K562 (cell line): ENCODE data around the gene RPL29. TPM values are rescaled to one million over a fixed set of nuclear protein-coding genes. Genes with fewer than 3 reads are reported as not detected.

Source experiments
- ATAC-seq: fragments of 200-7000 bp; cut with Tn5 transposase; 3 replicates; pipeline ENCODE4 v1.9.1; 2020; ENCODE audit warnings: moderate library complexity
- BruUV-seq: library from RNA; stranded (reverse); fragments of 400-500 nt; replicated peaks from 2 replicates; lab custom pipeline; 2021; lab: Mats Ljungman, UMichigan
- CTCF ChIA-PET: fragments of 300-600 bp; formaldehyde crosslinking; extraction: SDS; loops from one replicate; lab custom pipeline; 2021; ENCODE audit warnings: low intra/inter-chr PET ratio; lab: Yijun Ruan, JAX
- POLR2A ChIA-PET: fragments of 300-600, 350-650 bp; sonication (Branson Sonifier 250); formaldehyde crosslinking; extraction: SDS; loops from one replicate; lab custom pipeline; 2021; ENCODE audit warnings: antibody characterized with exemption, inconsistent platforms; lab: Yijun Ruan, JAX
- DNase-seq, 4 experiments: peaks; one replicate each; pipeline versions ENCODE4 v3.0.0 to v3.0.0-alpha.2; 2011 to 2018; ENCODE audit warnings: low spot score in 3 of 4, mixed read lengths in 3 of 4; ENCODE audit errors: extremely low read depth in 1 of 4
- FAIRE-seq: peaks from 2 replicates; lab custom pipeline; 2011; peaks lifted over from hg19 to GRCh38; lab: Jason Lieb, UNC
- H2AFZ ChIP-seq: 2 replicates; pipeline ENCODE4 v1.6.0; 2011; ENCODE audit warnings: low read depth, low read length, control low read depth, inconsistent platforms
- H3K27ac ChIP-seq: fragments of 200-600 bp; 3 replicates; pipeline ENCODE4 v1.8.0; 2011; ENCODE audit warnings: low read depth, mild to moderate bottlenecking, control low read depth, inconsistent platforms, low read length, moderate library complexity, mixed read lengths; ENCODE audit errors: extremely low read depth
- H3K27me3 ChIP-seq, 2 experiments: fragments of 300-600 bp in 1 of 2; 2 replicates in 1 of 2; 3 replicates in 1 of 2; pipeline versions ENCODE4 v1.6.0 to v1.8.0; 2011; ENCODE audit warnings: inconsistent platforms in 2 of 2, low read length in 2 of 2, mild to moderate bottlenecking in 1 of 2, mixed read lengths in 1 of 2, moderate library complexity in 1 of 2; ENCODE audit not compliant: control insufficient read depth in 2 of 2, insufficient read depth in 2 of 2
- H3K36me3 ChIP-seq: fragments of 300-600 bp; 3 replicates; pipeline ENCODE4 v1.8.0; 2011; ENCODE audit warnings: mild to moderate bottlenecking, low read length, inconsistent platforms; ENCODE audit not compliant: control insufficient read depth, insufficient read depth
- H3K4me1 ChIP-seq, 2 experiments: fragments of 200-600 bp in 1 of 2; replicated peaks in 1 of 2; 2 replicates in 1 of 2; 3 replicates in 1 of 2; pipeline versions ENCODE4 v1.5.1 to v1.8.0; 2011; ENCODE audit warnings: inconsistent platforms in 2 of 2, low read length in 2 of 2, mild to moderate bottlenecking in 1 of 2, mixed read lengths in 1 of 2, moderate library complexity in 1 of 2; ENCODE audit not compliant: control insufficient read depth in 2 of 2, insufficient read depth in 2 of 2
- H3K4me2 ChIP-seq: 2 replicates; pipeline ENCODE4 v1.6.1; 2011; ENCODE audit warnings: low read length, control low read depth, inconsistent platforms, mixed read lengths; ENCODE audit not compliant: insufficient read depth
- H3K4me3 ChIP-seq: fragments of 200-600 bp; sonication (generic), shearing (Covaris generic); 2 replicates; pipeline ENCODE4 v1.5.1; 2016; ENCODE audit warnings: control low read depth, inconsistent platforms
- H3K79me2 ChIP-seq: fragments of 200-600 bp; 3 replicates; pipeline ENCODE4 v1.8.0; 2011; ENCODE audit warnings: low read length, inconsistent platforms; ENCODE audit not compliant: control insufficient read depth, insufficient read depth
- H3K9ac ChIP-seq, 2 experiments: 2 replicates each; pipeline versions ENCODE4 v1.6.0 to v1.6.1; 2011; ENCODE audit warnings: low read depth in 2 of 2, low read length in 2 of 2, control low read depth in 1 of 2, inconsistent platforms in 1 of 2, mild to moderate bottlenecking in 1 of 2, mixed read lengths in 1 of 2; ENCODE audit not compliant: insufficient read depth in 1 of 2
- H3K9me1 ChIP-seq: one replicate; pipeline ENCODE4 v1.6.0; 2011; ENCODE audit warnings: inconsistent platforms, mild to moderate bottlenecking, low read length, moderate library complexity; ENCODE audit not compliant: control insufficient read depth, insufficient read depth
- H3K9me3 ChIP-seq: replicated peaks from 2 replicates; pipeline ENCODE4 v1.5.1; 2011; ENCODE audit warnings: low read depth, low read length, inconsistent platforms; ENCODE audit not compliant: control insufficient read depth, insufficient read depth
- H4K20me1 ChIP-seq: replicated peaks from 2 replicates; pipeline ENCODE4 v1.6.1; 2011; ENCODE audit warnings: low read length, inconsistent platforms, mixed read lengths; ENCODE audit not compliant: control insufficient read depth, insufficient read depth
- GMEB1 ChIP-seq: fragments of 250-450 bp; sonication (Bioruptor Pico); IDR thresholded peaks from 2 replicates; pipeline ENCODE4 v1.4.0; 2020; ENCODE audit warnings: mild to moderate bottlenecking
- POLR2G ChIP-seq: fragments of 200-400 bp; formaldehyde crosslinking; IDR thresholded peaks from 2 replicates; pipeline ENCODE4 v1.6.1; 2017; ENCODE audit warnings: low read depth, mild to moderate bottlenecking, antibody characterized with exemption, low read length, moderate library complexity
- RBFOX2 ChIP-seq: fragments of 200-400 bp; formaldehyde crosslinking; IDR thresholded peaks from 2 replicates; pipeline ENCODE4 v1.6.1; 2017; ENCODE audit warnings: low read depth, mild to moderate bottlenecking, low read length, moderate library complexity
- WGBS: fragments of 100-300 bp; shearing (Covaris generic); methylation state at CpG from one replicate; pipeline ENCODE4 v1.1.6; 2016; ENCODE audit warnings: low coverage, mixed read lengths; ENCODE audit not compliant: insufficient coverage; ENCODE audit errors: missing lambda C conversion rate; 5-methylcytosine and 5-hydroxymethylcytosine counted together
- in situ Hi-C: fragments of 300-500 bp; cut with MboI; formaldehyde crosslinking; loops from 4 replicates; pipeline ENCODE4 v1.15.0; 2018; ENCODE audit warnings: inconsistent platforms, mixed read lengths
- intact Hi-C: fragments of 100-400 bp; cut with micrococcal nuclease; formaldehyde crosslinking; loops from 2 replicates; pipeline ENCODE4 v1.14.2; 2022
- polyA plus RNA-seq, 8 experiments: library from polyadenylated mRNA; depleted of rRNA in 4 of 8; stranded (reverse) in 5 of 8; unstranded in 3 of 8; fragments of >200 nt; fragmentation: Nextera tagmentation in 2 of 8; fragmentation: Illumina TruSeq in 1 of 8; extraction: Ambion mirVana in 2 of 8; extraction: Trizol in 1 of 8; gene quantifications; 2 replicates each; pipeline versions ENCODE4 v1.2.1 to v1.2.3, GENCODE V29; 2011 to 2014; ENCODE audit warnings: inconsistent platforms in 1 of 8, missing spikeins in 1 of 8
- total RNA-seq, 7 experiments: library from RNA; depleted of rRNA in 6 of 7; stranded (reverse); fragments of >200 nt in 6 of 7; fragmentation: Illumina TruSeq in 2 of 7; extraction: Trizol in 2 of 7; gene quantifications; 2 replicates each; pipeline versions ENCODE4 v1.2.1 to v1.2.3, GENCODE V29; 2011 to 2021; ENCODE audit warnings: low replicate concordance in 1 of 7

The RPL29 gene
- total and polyA plus RNA-seq, 9 of the 15 experiments (the other 6 are each of a cell fraction or from before 2014, with no cell fraction given) = 568 to 1,475 (median 1,104) TPM

DNA sequence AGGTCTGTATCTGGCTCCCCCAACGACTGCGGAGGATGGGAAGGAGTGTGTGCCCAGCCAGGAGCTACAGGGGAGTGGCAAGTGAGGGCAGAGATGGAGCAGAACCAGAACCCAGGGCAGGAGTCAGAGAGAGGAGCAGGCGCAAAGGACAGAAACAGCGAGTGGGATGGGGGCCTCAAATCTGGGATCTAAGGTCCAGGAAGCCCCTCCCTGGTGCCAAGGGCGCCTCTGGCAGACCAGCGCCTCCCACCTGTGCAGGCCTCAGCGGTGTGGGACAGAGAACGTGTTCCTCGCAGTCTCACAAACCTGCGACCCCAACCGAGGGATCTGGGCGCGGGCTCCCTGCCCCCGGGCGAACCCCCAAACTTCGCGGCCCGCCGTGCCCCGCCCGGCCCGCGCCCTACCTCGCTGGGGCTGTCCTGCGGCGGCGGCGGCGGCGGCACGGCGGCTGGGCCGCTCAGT lies 28.7 kb downstream of the RPL29 start:
- no TSS peak for BruUV-seq
- Histone ChIP-seq H3K79me2 (peaks cover 11% of the 10 kb centered on the region; the same call in 2 of the 3 replicates), H3K4me3 (peak overlapping the region; percentile 42), H3K9ac (peak overlapping the region in 1 of 2 experiments; percentile 90; a peak in 3 of 4 replicates), H3K27me3 (peaks cover 0 to 12% of the 10 kb centered on the region in 2 experiments; a peak in 2 of 5 replicates), H3K27ac (no peak overlapping the region), H3K4me2 (peak overlapping the region; percentile 32; the same call in 1 of the 2 replicates), H3K9me1 (peaks cover 3% of the 10 kb centered on the region), H2AFZ (no peak overlapping the region), H4K20me1 (0 out of 2 replicates have a peak, but pooled peaks cover 6% of the 10 kb centered on the region), H3K9me3 (no peaks in the 10 kb centered on the region), H3K36me3 (peaks cover 34% of the 10 kb centered on the region; the same call in 1 of the 3 replicates), H3K4me1 (peaks cover 2 to 54% of the 10 kb centered on the region in 2 experiments; a peak in 4 of 5 replicates)
- ChIA-PET POLR2A (interaction anchor here (0.6 kb wide), 3 partner anchors 103 to 489 kb away, joined by 3 read pairs; no protein-coding TSS in a partner anchor), CTCF (no interaction called here)
- intact Hi-C loops (no loop called here), in situ Hi-C loops (no loop called here)
- DNase-seq = peak in 1 of 4 experiments; percentile 20
- TF ChIP-seq POLR2G (peak; percentile 56; the same call in 1 of the 2 replicates), RBFOX2 (0 out of 2 replicates have a peak, but pooled peaks have one; percentile 13), GMEB1 (CRISPR knock-in tag) (no peak)
- peak; percentile 4; the same call in 2 of the 3 replicates for ATAC-seq
- no peak for FAIRE-seq
- 27% methylated on average over 8 of the region's 33 CpGs for WGBS
